A549 (cell line): Measurements from ENCODE around the gene NELFCD. TPM values are rescaled to one million over a fixed set of nuclear protein-coding genes. Genes with fewer than 3 reads are reported as not detected.
"Not testable (repeated sequence)": the region's sequence is repeated elsewhere in the genome, so short reads cannot be mapped to it uniquely, and the experiment has no call there.

Experiments
- ATAC-seq, 2 experiments: fragments of 200-7000 bp in 1 of 2; fragments of >200 bp in 1 of 2; cut with Nextera tagmentation in 1 of 2; cut with Tn5 transposase in 1 of 2; 3 replicates each; pipeline versions ENCODE4 v1.8.0 to v1.9.1; 2018 to 2020; ENCODE audit warnings: mild to moderate bottlenecking in 1 of 2, moderate library complexity in 1 of 2
- CTCF ChIA-PET: fragments of 300-600 bp; sonication (Branson Sonifier 250); formaldehyde crosslinking; extraction: SDS; loops from one replicate; lab custom pipeline; 2021; ENCODE audit warnings: antibody characterized with exemption, inconsistent platforms; lab: Yijun Ruan, JAX
- POLR2A ChIA-PET: fragments of 350-600 bp; formaldehyde crosslinking; extraction: SDS; loops from one replicate; lab custom pipeline; 2021; ENCODE audit warnings: antibody characterized with exemption, inconsistent platforms; lab: Yijun Ruan, JAX
- DNase-seq, 2 experiments: peaks; one replicate each; pipeline versions ENCODE4 v3.0.0 to v3.0.0-alpha.2; 2011 to 2016; ENCODE audit warnings: low read depth in 1 of 2, low spot score in 1 of 2
- FAIRE-seq: peaks from 2 replicates; lab custom pipeline; 2011; peaks lifted over from hg19 to GRCh38; lab: Jason Lieb, UNC
- H3K27ac ChIP-seq, 2 experiments: fragments of >200 bp; sonication (Bioruptor Twin); formaldehyde crosslinking; 3 replicates each; pipeline ENCODE4 v1.5.1; 2016 to 2017
- H3K4me1 ChIP-seq: fragments of >200 bp; sonication (Bioruptor Twin); formaldehyde crosslinking; 3 replicates; pipeline ENCODE4 v1.6.1; 2016
- H3K4me2 ChIP-seq: fragments of >200 bp; sonication (Bioruptor Twin); formaldehyde crosslinking; 3 replicates; pipeline ENCODE4 v1.6.1; 2016
- H3K4me3 ChIP-seq: fragments of >200 bp; sonication (Bioruptor Twin); formaldehyde crosslinking; 3 replicates; pipeline ENCODE4 v1.5.1; 2016
- H3K9me3 ChIP-seq: fragments of >200 bp; sonication (Bioruptor Twin); formaldehyde crosslinking; 3 replicates; pipeline ENCODE4 v1.6.1; 2016
- ATOH8 ChIP-seq: fragments of 250-450 bp; sonication (Bioruptor Pico); IDR thresholded peaks from 2 replicates; pipeline ENCODE4 v1.5.0; 2020; ENCODE audit warnings: low read depth, mild to moderate bottlenecking, moderate library complexity
- E2F6 ChIP-seq: IDR thresholded peaks from 2 replicates; pipeline ENCODE4 v1.6.1; 2012; ENCODE audit warnings: low read depth, borderline replicate concordance
- EHMT2 ChIP-seq: fragments of 200-600 bp; sonication (generic); IDR thresholded peaks from 2 replicates; pipeline ENCODE4 v1.6.1; 2016; ENCODE audit warnings: antibody characterized with exemption, low read depth, mild to moderate bottlenecking, moderate library complexity
- EP300 ChIP-seq, 2 experiments: fragments of >200 bp; sonication (Bioruptor Twin); formaldehyde crosslinking; IDR thresholded peaks; 2 replicates in 1 of 2; 3 replicates in 1 of 2; pipeline ENCODE4 v1.6.1; 2016 to 2017
- HDAC2 ChIP-seq: fragments of 200-600 bp; sonication (generic); IDR thresholded peaks from 2 replicates; pipeline ENCODE4 v1.6.1; 2016
- HES2 ChIP-seq: fragments of >200 bp; sonication (Bioruptor Twin); formaldehyde crosslinking; IDR thresholded peaks from 2 replicates; pipeline ENCODE4 v1.6.1; 2016
- HEYL ChIP-seq: fragments of 250-450 bp; sonication (Bioruptor Pico); IDR thresholded peaks from 2 replicates; pipeline ENCODE4 v1.8.0; 2021; ENCODE audit warnings: mild to moderate bottlenecking, moderate library complexity
- HOXB13 ChIP-seq: fragments of 250-450 bp; sonication (Bioruptor Pico); IDR thresholded peaks from 2 replicates; pipeline ENCODE4 v1.5.0; 2020; ENCODE audit warnings: low read depth, mild to moderate bottlenecking, moderate library complexity
- KDM1A ChIP-seq: fragments of 200-600 bp; sonication (generic); IDR thresholded peaks from 2 replicates; pipeline ENCODE4 v1.6.1; 2016; ENCODE audit warnings: low read depth, mild to moderate bottlenecking
- MAFK ChIP-seq: fragments of 450-650 bp; IDR thresholded peaks from 2 replicates; pipeline ENCODE4 v1.6.1; 2014; ENCODE audit not compliant: partially characterized antibody
- MAX ChIP-seq: IDR thresholded peaks from 2 replicates; pipeline ENCODE4 v1.6.1; 2012
- NR3C1 ChIP-seq: fragments of >200 bp; sonication (Bioruptor Twin); formaldehyde crosslinking; IDR thresholded peaks from 3 replicates; pipeline ENCODE4 v1.6.1; 2017
- PBX3 ChIP-seq: IDR thresholded peaks from 2 replicates; pipeline ENCODE4 v1.6.1; 2012
- POLR2AphosphoS2 ChIP-seq: conservative IDR thresholded peaks from 2 replicates; pipeline ENCODE4 v1.6.1; 2012; ENCODE audit warnings: low read length, improper control_type of control experiment, inconsistent platforms
- SMC3 ChIP-seq: fragments of >200 bp; sonication (Bioruptor Twin); formaldehyde crosslinking; IDR thresholded peaks from 3 replicates; pipeline ENCODE4 v1.6.1; 2018; ENCODE audit warnings: inconsistent platforms
- SREBF2 ChIP-seq: fragments of 450-650 bp; IDR thresholded peaks from 2 replicates; pipeline ENCODE4 v1.6.1; 2014; ENCODE audit warnings: mild to moderate bottlenecking, moderate library complexity
- TP53 ChIP-seq: fragments of 250-450 bp; sonication (Bioruptor Pico); IDR thresholded peaks from 2 replicates; pipeline ENCODE4 v1.5.0; 2021; ENCODE audit warnings: mild to moderate bottlenecking, moderate library complexity
- USF2 ChIP-seq: fragments of 450-650 bp; IDR thresholded peaks from 2 replicates; pipeline ENCODE4 v1.6.1; 2014; ENCODE audit warnings: antibody characterized with exemption
- ZC3H11A ChIP-seq: fragments of 450-650 bp; IDR thresholded peaks from 2 replicates; pipeline ENCODE4 v1.6.1; 2014; ENCODE audit warnings: antibody characterized with exemption, mild to moderate bottlenecking
- WGBS: methylation state at CpG from one replicate; pipeline ENCODE4 v1.1.6; 2017; ENCODE audit errors: missing lambda C conversion rate; 5-methylcytosine and 5-hydroxymethylcytosine counted together
- polyA plus RNA-seq, 4 experiments: library from polyadenylated mRNA; depleted of rRNA in 3 of 4; stranded (reverse); fragments of >200 nt; fragmentation: RNase III in 1 of 4; extraction: RNeasy Plus Mini Kit Qiagen cat#74134 plus additional on column Dnase treatment in 1 of 4; gene quantifications; 2 replicates in 3 of 4; 3 replicates in 1 of 4; pipeline ENCODE4 v1.2.3, GENCODE V29; 2011 to 2017

Gene NELFCD
- polyA plus RNA-seq, 2 of the 4 experiments (the other 2 are of a cell fraction) = 58.8 to 74.0 TPM

- H3K9me3 ChIP-seq = no peaks in the 10 kb centered on the region
- 91% methylated on average over 16 of the region's 17 CpGs for WGBS
- no peak overlapping the region for H3K4me2 ChIP-seq
- POLR2A ChIA-PET = no interaction called here
- H3K27ac ChIP-seq = no peak overlapping the region
- no peak for ATAC-seq
- FAIRE-seq = no peak
- CTCF ChIA-PET = interaction anchor here (0.6 to 1.1 kb wide), 2 partner anchors 141 to 652 kb away, joined by 3 to 4 read pairs; no protein-coding TSS in a partner anchor
- H3K4me1 ChIP-seq = peaks cover 7% of the 10 kb centered on the region; the same call in 2 of the 3 replicates
- TF ChIP-seq EHMT2 (no peak), PBX3 (no peak), SREBF2 (no peak), KDM1A (no peak), TP53 (CRISPR knock-in tag) (no peak), HEYL (CRISPR knock-in tag) (no peak), ATOH8 (no peak), HES2 (no peak), POLR2AphosphoS2 (no peak), HOXB13 (CRISPR knock-in tag) (no peak), SMC3 (no peak), USF2 (no peak), MAFK (no peak), ZC3H11A (no peak)
- DNase-seq = no peak
- no peak overlapping the region for H3K4me3 ChIP-seq
Observed at GRCh38 chr20:59010995-59011873, 30.2 kb downstream of the NELFCD start.

GRCh38 chr20:59011874-59012157 lies 30.8 kb downstream of the NELFCD start:
- H3K4me2 ChIP-seq, H3K4me1 ChIP-seq, DNase-seq, H3K4me3 ChIP-seq, CTCF ChIA-PET, POLR2A ChIA-PET, H3K27ac ChIP-seq, FAIRE-seq, ATAC-seq, H3K9me3 ChIP-seq: not testable (repeated sequence)
- WGBS = 89% methylated on average over 3 of the region's 3 CpGs

GRCh38 chr20:59013031-59013951 lies 32.2 kb downstream of the NELFCD start:
- 82% methylated on average over 15 of the region's 17 CpGs for WGBS
- ATAC-seq (no peak), FAIRE-seq (no peak), DNase-seq (no peak)
- ChIA-PET CTCF (interaction anchor here (0.7 kb wide), 1 partner anchor 9 kb away, joined by 3 read pairs; no protein-coding TSS in a partner anchor), POLR2A (no interaction called here)
- TF ChIP-seq E2F6 = no peak
- TF ChIP-seq HDAC2 = no peak
- TF ChIP-seq NR3C1 = no peak
- no peak for TF ChIP-seq SREBF2
- no peak for TF ChIP-seq MAX
- no peak for TF ChIP-seq EP300 (IDR thresholded peaks at IDR 0.05)
- no peaks in the 10 kb centered on the region for H3K4me1 ChIP-seq
- no peak overlapping the region for H3K4me3 ChIP-seq
- H3K9me3 ChIP-seq = no peaks in the 10 kb centered on the region
- H3K4me2 ChIP-seq = no peak overlapping the region
- no peak overlapping the region for H3K27ac ChIP-seq
